Stimulated activated naive CD8-positive, alpha-beta T cell treated with anti-CD3 and anti-CD28 coated beads, Interleukin-15, amount 100 ng/mL, for 72 hours (primary cell): ENCODE data around the gene ACACA.
A peak's percentile ranks its signal among the peaks of the same experiment; 100 is the strongest.
"Not testable (repeated sequence)": the region's sequence is repeated elsewhere in the genome, so short reads cannot be mapped to it uniquely, and the experiment has no call there.

Experiments used
- ATAC-seq: fragments of 150-1000 bp; cut with Tn5 transposase; 2 replicates; pipeline ENCODE4 v1.10.0; 2021; ENCODE audit warnings: mild to moderate bottlenecking, moderate library complexity
- DNase-seq, 2 donors: peaks; one replicate each; pipeline ENCODE4 v3.0.0; 2021 to 2022
- H3K27ac Mint-ChIP-seq, 2 donors: one replicate each; pipeline ENCODE4 v1.8.0; 2022; ENCODE audit warnings: mild to moderate bottlenecking in 2 of 2, mixed read lengths in 2 of 2, moderate library complexity in 2 of 2
- H3K27me3 Mint-ChIP-seq: one replicate; pipeline ENCODE4 v1.8.0; 2022; ENCODE audit warnings: mixed read lengths
- H3K4me1 Mint-ChIP-seq: one replicate; pipeline ENCODE4 v1.8.0; 2022; ENCODE audit warnings: mild to moderate bottlenecking, mixed read lengths
- H3K4me3 Mint-ChIP-seq, 2 donors: one replicate each; pipeline ENCODE4 v1.8.0; 2022; ENCODE audit warnings: mild to moderate bottlenecking in 2 of 2, mixed read lengths in 2 of 2, moderate library complexity in 1 of 2
- H3K9me3 Mint-ChIP-seq, 2 donors: one replicate each; pipeline ENCODE4 v1.8.0; 2022; ENCODE audit warnings: mixed read lengths in 2 of 2

Gene ACACA

DNA sequence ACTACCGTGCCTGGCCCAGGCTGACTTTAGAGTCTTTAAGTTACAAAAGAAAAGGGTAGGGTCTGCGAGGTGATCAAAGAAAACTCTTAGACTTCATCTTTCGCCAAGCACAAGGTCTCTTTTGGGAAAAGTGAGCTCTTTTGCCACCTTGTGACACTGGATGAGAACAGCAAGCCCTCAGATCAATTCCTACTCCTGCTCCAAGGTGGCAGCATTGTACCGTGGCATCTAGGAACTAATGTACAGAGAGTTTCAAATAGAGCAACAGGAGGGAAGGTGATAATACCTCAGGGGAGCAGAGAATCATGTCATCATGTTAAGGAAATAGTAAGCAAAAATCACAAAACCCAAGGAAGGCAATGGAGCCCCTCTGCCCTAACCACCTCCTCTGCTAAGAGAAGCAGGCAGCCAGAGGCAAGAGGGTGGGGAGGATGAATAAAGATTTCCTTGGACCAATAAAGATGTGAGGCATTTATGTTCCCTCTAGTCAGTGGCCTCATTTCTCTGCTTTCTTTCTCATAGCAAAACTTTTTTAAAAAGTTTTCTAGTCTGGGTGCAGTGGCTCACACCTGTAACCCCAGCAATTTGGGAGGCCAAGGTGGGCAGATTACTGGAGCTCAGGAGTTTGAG lies 33.0 kb downstream of the ACACA start:
- Mint-ChIP-seq H3K4me3 (no peak overlapping the region), H3K9me3 (no peaks in the 10 kb centered on the region), H3K27me3 (no peaks in the 10 kb centered on the region), H3K4me1 (peaks cover 6% of the 10 kb centered on the region), H3K27ac (no peak overlapping the region)
- ATAC-seq: peak; percentile 96
- DNase-seq: peak; percentile 61 to 72

DNA sequence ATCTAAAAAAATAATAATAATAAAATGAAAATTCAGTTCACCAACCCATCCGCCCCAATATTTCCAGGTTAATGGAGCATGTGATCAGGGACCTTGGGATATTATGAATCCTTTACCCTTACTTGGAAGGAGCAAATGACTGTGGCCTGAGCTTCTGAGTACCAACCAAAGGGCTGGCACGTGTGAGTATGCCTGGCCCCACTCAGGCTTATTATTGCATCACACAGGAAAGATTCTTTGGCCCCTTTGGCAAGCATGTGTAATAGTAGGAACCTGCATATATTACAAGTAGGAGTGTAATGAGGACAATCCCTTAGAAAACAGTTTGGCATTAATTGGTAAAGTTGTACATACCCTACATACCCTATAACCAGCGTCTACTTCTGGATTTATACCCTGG lies 38.1 kb downstream of the ACACA start:
- no peaks in the 10 kb centered on the region for H3K27me3 Mint-ChIP-seq
- no peak overlapping the region for H3K4me3 Mint-ChIP-seq
- no peak overlapping the region for H3K27ac Mint-ChIP-seq
- no peak for ATAC-seq
- no peaks in the 10 kb centered on the region for H3K9me3 Mint-ChIP-seq
- H3K4me1 Mint-ChIP-seq: peaks cover 6% of the 10 kb centered on the region
- DNase-seq: no peak

DNA sequence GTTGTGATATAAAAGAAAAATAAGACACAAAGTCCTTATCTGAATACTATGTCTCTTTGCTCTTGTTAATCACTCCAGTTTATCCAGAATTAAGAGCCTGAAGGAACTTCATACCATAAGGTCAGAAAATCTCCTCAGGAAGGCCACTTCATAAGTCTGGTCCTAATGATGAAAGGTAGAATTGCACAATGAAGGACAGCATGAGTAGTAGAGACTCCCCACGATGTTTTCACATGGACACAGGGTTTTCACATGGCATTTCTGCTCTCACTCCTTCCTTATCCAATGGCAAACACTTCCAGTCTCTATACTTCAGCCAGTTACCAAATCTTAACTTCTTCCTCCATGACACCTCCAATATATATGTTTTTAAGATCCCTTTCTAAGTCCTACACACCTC lies 41.0 kb downstream of the ACACA start:
- H3K9me3 Mint-ChIP-seq: no peaks in the 10 kb centered on the region
- no peak overlapping the region for H3K27ac Mint-ChIP-seq
- no peak overlapping the region for H3K4me3 Mint-ChIP-seq
- DNase-seq: no peak
- no peaks in the 10 kb centered on the region for H3K4me1 Mint-ChIP-seq
- no peak for ATAC-seq
- no peaks in the 10 kb centered on the region for H3K27me3 Mint-ChIP-seq

DNA sequence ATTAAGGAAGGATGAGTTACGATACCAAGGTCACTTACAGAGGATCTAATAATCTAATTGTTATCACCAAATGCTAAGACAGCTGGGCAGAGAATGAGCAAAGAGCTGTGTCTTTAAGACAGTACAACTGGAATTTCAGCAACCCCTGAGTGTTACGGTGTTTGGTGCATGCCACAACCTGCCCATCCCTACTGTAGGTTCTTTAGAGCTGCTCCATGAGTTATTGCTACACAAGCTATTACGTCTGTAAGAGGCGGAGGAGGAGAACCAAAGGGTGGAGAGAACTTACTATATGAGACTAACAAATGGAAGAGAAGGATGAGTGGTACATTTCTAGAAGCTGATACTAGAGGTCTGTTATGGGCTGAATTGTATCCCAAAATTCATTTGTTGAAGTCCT lies 45.1 kb downstream of the ACACA start:
- Mint-ChIP-seq H3K27ac (no peak overlapping the region), H3K4me1 (peaks cover 29% of the 10 kb centered on the region), H3K27me3 (no peaks in the 10 kb centered on the region), H3K4me3 (no peak overlapping the region), H3K9me3 (no peaks in the 10 kb centered on the region)
- ATAC-seq: no peak
- DNase-seq: no peak

DNA sequence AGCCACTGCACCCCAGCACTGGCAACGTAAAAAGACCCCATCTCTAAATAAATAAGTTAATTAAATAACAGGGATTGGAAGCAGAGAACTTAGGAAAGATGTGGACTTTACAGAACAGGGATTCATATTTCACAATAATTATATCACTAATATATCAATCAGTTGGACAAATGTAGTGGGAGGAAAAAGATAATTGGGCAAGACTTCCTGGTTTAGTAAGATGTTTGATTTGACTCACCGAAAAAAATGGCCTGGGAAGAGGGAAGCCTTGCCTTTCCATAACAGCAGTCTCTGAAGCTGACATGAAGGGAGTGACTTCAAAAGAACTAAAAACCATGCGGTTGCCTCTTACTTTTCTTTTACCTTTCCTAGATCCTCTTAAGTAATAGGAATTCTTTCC lies 46.0 kb downstream of the ACACA start:
- H3K27ac Mint-ChIP-seq: no peak overlapping the region
- H3K4me3 Mint-ChIP-seq: no peak overlapping the region
- H3K4me1 Mint-ChIP-seq: peaks cover 30% of the 10 kb centered on the region
- DNase-seq: no peak
- H3K27me3 Mint-ChIP-seq: no peaks in the 10 kb centered on the region
- H3K9me3 Mint-ChIP-seq: no peaks in the 10 kb centered on the region
- no peak for ATAC-seq

DNA sequence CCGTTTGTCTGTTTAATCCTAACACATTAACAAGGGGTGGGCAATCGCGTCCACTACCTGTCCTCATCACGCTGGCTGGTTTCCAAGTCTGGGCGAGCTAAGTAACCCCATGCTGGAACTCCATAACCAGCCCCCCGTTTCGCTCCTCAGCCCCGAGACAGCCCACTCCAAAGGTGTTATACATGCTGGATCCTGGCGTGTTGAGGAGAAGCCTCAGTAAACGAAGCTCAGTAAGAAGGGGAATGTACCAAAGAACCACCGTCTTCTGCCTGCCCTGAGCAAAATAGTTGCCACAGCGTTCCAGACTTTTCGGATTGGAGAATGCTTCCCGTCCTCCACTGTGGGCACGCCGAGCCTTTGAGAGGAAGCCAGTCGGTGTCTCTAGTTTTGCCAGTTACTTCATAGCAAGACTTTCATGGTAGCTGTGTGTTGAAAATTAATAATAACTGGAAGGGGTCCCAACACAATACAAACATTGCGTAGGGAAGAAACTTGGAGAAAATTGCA lies 46.9 kb downstream of the ACACA start:
- Mint-ChIP-seq H3K4me1 (peaks cover 30% of the 10 kb centered on the region), H3K27me3 (no peaks in the 10 kb centered on the region), H3K4me3 (peak overlapping the region; percentile 94 to 97), H3K27ac (peak overlapping the region; percentile 76 to 91), H3K9me3 (no peaks in the 10 kb centered on the region)
- DNase-seq (no peak), ATAC-seq (no peak)

DNA sequence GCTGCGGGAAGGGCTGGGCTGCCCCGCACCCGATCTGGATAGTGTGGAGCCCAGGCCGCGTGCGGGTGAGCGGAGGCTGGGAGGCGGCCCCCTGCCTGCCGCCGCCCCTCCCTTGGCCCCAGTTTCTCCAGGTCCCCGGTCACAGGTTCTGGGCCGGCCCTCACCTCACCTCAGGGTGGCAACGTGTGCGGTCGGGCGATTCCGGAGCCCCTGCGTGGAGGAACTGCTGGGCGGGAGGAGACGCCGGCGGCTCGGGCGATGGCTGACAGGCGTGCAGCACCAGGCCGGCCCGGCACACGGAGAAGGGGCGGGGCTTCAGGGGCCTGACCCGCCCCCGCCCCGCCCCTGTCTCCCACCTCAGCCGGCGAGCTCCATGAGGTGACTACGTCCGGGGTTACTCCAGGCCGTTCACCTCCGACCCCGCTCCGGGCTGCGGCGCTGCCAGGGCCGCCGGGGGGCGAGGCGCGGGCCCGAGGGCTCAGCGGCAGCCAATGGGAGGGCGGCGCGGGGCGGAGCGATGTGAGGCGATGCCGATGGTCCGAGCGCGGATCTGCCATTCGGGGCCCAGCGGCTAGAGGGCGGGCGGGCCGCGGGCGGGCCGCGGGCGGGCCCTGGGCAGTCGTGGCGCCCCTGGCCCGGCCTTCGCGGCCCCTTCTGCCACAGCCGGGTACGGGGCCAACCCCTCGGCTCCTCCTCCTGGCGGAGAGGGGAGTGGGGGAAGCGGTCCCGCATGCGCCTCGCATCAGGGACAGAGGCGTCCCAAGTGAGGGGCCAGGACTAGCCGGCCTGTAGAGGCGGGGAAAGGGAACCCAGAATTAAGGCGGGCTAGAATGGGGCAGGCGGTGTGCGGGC lies 47.6 kb downstream of the ACACA start:
- DNase-seq (peak; percentile 95 to 96), ATAC-seq (peak; percentile 98)
- H3K4me1 Mint-ChIP-seq: peaks cover 30% of the 10 kb centered on the region
- H3K9me3 Mint-ChIP-seq: no peaks in the 10 kb centered on the region
- peak overlapping the region; percentile 91 to 95 for H3K27ac Mint-ChIP-seq
- H3K27me3 Mint-ChIP-seq: no peaks in the 10 kb centered on the region
- peak overlapping the region; percentile 94 to 97 for H3K4me3 Mint-ChIP-seq

DNA sequence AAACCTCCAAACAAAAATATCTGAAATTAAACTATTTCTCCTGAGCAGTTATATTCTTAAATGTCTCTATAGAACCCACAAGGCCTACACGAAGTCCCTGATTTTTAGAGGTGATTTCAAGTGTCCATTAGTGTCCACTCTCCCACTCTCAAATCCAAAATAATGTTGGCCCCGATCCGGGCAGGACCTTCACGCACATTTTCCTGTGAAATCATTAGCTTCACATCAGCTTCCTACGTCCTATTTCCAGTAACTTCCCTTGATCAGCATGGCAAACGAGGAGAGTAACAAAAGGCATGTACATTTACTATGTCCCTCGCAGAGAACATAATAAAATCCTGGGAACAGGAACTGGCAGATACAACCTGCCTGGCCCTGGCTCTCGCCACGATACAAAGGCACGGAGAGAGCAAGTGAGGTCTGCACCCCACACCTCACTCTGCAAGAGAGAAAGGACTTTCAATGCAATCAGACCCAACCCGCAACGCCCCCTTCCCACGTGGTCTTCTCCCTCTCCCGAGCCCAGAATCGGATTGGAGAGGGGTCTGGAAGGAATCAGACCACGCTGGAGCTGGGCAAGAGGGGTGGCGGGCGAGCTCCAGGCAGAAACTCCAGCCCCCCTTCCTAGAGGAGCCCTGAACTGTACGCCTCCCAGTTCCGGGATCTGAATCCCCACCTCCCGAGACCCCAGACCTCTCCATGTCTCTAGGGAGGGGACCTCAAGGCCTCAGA lies 48.4 kb downstream of the ACACA start:
- ATAC-seq (peak; percentile 20), DNase-seq (peak; percentile 30 to 47)
- no peaks in the 10 kb centered on the region for H3K27me3 Mint-ChIP-seq
- peak overlapping the region; percentile 82 to 95 for H3K27ac Mint-ChIP-seq
- peaks cover 30% of the 10 kb centered on the region for H3K4me1 Mint-ChIP-seq
- no peaks in the 10 kb centered on the region for H3K9me3 Mint-ChIP-seq
- H3K4me3 Mint-ChIP-seq: peak overlapping the region; percentile 94 to 97

DNA sequence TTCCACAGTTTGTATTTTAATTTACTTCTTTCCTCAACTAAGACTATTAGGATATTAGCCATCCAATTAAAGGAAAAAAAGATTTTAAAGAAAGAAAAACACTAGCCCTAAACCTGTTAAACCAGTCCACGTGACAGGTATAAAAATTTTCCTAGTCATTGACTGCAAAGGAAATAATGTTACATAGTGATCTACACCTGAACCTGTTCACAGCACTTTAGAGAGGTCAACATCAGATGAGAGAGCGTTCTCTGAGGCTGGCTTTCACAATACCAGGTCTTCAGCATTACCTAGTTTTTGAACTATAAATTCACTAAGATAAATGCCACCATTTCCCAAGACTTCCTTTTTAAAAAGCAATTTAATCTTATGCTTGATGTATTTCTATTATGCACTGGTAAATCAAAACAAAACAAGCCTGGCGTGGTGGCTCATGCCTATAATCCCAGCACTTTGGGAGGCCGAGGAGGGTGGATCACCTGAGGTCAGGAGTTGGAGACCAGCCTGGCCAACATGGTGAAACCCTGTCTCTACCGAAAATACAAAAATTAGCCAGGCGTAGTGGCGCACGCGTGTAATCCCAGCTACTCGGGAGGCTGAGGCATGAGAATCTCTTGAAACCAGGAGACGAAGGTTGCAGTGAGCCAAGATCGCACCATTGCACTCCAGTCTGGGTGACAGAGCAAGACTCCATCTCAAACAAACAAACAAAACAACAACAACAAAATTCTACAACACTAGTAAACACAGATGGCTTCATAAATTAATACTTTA lies 49.7 kb downstream of the ACACA start:
- not testable (repeated sequence) for H3K27me3 Mint-ChIP-seq, H3K9me3 Mint-ChIP-seq, ATAC-seq, DNase-seq, H3K27ac Mint-ChIP-seq
- H3K4me3 Mint-ChIP-seq: peak overlapping the region; percentile 94 to 97
- peaks cover 30% of the 10 kb centered on the region for H3K4me1 Mint-ChIP-seq

DNA sequence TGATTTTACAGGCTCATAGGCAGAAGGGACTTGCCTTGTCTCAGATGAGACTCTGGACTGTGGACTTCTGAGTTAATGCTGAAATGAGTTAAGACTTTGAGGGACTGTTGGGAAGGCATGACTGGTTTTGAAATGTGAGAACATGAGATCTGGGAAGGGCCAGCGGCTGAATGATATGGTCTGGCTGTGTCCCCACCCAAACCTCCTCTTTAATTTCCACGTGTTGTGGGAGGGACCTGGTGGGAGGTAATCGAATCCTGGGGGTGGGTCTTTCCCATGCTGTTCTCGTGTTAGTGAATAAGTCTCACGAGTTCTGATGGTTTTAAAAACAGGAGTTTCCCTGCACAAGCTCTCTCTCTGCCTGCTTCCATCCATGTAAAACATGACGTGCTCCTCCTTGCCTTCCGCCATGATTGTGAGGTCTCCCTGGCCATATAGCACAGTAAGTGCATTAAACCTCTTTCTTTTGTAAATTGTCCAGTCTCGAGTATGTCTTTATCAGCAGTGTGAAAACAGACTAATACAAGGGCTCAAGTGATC lies 59.7 kb downstream of the ACACA start:
- H3K27me3 Mint-ChIP-seq, ATAC-seq, DNase-seq, H3K4me3 Mint-ChIP-seq, H3K9me3 Mint-ChIP-seq, H3K27ac Mint-ChIP-seq: not testable (repeated sequence)
- peaks cover 24% of the 10 kb centered on the region for H3K4me1 Mint-ChIP-seq

DNA sequence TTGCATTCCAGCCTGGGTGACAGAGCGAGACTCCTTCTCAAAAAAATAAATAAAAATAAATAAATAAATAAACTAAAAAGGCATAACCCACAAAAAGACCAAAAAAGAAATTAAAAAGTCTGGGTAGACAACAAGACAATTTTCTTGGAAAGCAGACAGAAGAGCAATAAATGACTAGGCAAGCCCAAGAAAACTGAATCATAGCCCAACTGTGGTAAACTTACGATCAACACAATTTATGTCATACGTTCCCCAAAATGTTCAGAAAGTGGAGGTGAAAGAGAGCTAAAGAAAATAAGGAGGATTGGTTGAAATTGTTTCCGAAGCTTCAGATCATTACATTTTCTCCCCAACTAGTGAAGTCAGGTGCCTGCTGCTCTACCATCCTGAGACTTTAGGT lies 62.1 kb downstream of the ACACA start:
- Mint-ChIP-seq H3K4me3 (peak overlapping the region in 1 of 2 donors; percentile 8), H3K27ac (no peak overlapping the region)

DNA sequence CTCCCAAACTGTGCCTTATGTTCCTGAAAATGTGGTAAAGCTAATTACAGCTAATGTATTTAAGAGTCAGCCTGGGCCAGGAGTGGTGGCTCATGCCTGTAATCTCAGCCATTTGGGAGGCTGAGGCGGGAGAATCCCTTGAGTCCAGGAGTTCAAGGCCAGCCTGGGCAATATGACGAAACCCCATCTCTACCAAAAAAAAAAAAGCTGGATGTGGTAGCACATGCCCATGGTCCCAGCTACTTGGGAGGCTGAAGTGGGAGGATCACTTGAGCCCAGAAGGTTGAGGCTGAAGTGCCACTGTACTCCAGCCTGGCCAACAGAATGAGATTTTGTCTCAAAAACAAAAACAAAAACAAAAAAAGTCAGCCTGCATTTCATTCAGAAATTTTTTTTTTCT lies 64.0 kb downstream of the ACACA start:
- Mint-ChIP-seq H3K9me3 (peaks cover 0 to 5% of the 10 kb centered on the region in 2 donors), H3K27ac (no peak overlapping the region), H3K4me3 (no peak overlapping the region), H3K4me1 (peaks cover 24% of the 10 kb centered on the region), H3K27me3 (no peaks in the 10 kb centered on the region)
- DNase-seq (no peak), ATAC-seq (no peak)

More for the DNA sequence above, 62.1 kb downstream of the ACACA start:
- ATAC-seq: peak; percentile 50
- H3K27me3 Mint-ChIP-seq: no peaks in the 10 kb centered on the region
- peaks cover 24% of the 10 kb centered on the region for H3K4me1 Mint-ChIP-seq
- peaks cover 0 to 5% of the 10 kb centered on the region in 2 donors for H3K9me3 Mint-ChIP-seq
- DNase-seq: no peak

DNA sequence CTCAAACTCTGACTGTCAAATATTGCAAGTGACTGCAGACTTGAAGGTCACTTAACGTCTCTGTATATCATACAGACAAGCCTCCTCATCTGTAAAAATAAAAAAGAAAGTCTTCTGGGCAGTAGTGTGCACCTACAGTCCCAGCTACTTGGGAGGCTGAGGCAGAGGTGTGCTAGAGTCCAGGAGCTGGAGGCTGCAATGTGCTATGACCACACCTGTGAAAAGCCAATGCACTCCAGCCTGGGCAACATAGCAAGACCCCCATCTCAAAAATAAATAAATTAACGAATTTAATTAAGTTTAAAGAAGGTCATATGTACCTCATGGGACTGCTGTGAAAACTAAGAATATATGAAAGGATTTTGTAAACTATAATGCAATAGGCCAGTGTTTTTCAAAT lies 65.8 kb downstream of the ACACA start:
- Mint-ChIP-seq H3K27me3 (no peaks in the 10 kb centered on the region), H3K9me3 (no peaks in the 10 kb centered on the region), H3K27ac (no peak overlapping the region), H3K4me3 (no peak overlapping the region), H3K4me1 (peaks cover 15% of the 10 kb centered on the region)
- DNase-seq (no peak), ATAC-seq (no peak)

DNA sequence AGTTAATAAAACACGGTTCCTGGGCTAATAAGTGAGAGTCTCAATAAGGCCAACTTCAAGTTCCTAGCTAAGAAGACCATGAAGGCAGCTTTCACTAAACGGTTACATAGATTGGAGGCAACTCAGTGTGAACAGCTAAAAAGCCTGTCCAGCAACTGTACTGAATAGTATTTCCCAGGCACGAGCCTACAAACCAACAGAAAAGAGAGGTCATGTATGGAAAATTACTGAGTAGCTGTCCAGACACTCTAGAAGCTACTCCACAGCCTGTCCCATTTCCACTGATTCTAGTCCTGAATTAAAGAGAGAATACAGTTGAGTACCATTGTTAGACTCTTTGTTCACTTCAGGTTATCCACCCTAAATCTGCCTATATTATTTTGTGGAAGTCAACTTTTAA lies 67.3 kb downstream of the ACACA start:
- no peak for DNase-seq
- Mint-ChIP-seq H3K27ac (no peak overlapping the region), H3K9me3 (no peaks in the 10 kb centered on the region), H3K4me1 (peaks cover 1% of the 10 kb centered on the region), H3K4me3 (no peak overlapping the region), H3K27me3 (no peaks in the 10 kb centered on the region)
- ATAC-seq: no peak

DNA sequence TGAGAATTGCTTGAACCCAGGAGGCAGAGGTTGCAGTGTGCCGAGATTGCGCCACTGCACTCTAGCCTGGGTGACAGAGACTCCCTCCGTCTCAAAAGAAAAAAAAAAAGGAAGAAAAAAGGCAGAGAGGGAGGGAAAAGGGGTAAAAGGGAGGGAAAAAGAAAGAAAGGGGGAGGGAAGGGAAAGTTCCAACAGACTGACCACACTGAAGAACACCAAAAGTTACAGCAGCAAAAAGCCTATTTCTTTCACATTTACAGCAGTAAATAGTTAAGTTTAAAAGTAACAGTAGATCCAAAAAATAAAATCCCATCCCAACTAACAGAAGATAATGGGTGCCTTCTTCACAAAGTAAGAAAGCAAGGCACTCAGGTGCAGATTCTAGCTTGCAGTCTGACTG lies 67.8 kb downstream of the ACACA start:
- Mint-ChIP-seq H3K27me3 (no peaks in the 10 kb centered on the region), H3K9me3 (no peaks in the 10 kb centered on the region), H3K27ac (peak overlapping the region in 1 of 2 donors; percentile 2), H3K4me3 (no peak overlapping the region), H3K4me1 (peaks cover 5% of the 10 kb centered on the region)
- ATAC-seq (no peak), DNase-seq (no peak)
